DND-41 (cell line): ENCODE measurements around the gene WASF1.

Source experiments
- ATAC-seq: fragments of 200-7000 bp; cut with Tn5 transposase; 3 replicates; pipeline ENCODE4 v1.9.1; 2021; ENCODE audit warnings: low read depth; ENCODE audit not compliant: insufficient read depth
- DNase-seq: peaks from one replicate; pipeline ENCODE4 v3.0.0-alpha.2; 2020
- H2AFZ ChIP-seq: 2 replicates; pipeline ENCODE4 v1.6.0; 2012; ENCODE audit warnings: low read depth, low read length
- H3K27ac ChIP-seq: 2 replicates; pipeline ENCODE4 v1.5.1; 2012; ENCODE audit warnings: low read length, inconsistent platforms
- H3K27me3 ChIP-seq: fragments of 200-600 bp; sonication (generic); 2 replicates; pipeline ENCODE4 v1.6.0; 2012; ENCODE audit warnings: low read length, mild to moderate bottlenecking, inconsistent platforms; ENCODE audit not compliant: insufficient read depth, poor library complexity
- H3K36me3 ChIP-seq: 2 replicates; pipeline ENCODE4 v1.5.1; 2012; ENCODE audit warnings: low read length, inconsistent platforms; ENCODE audit not compliant: insufficient read depth
- H3K4me1 ChIP-seq: 2 replicates; pipeline ENCODE4 v1.5.1; 2012; ENCODE audit warnings: mild to moderate bottlenecking, low read length; ENCODE audit not compliant: insufficient read depth
- H3K4me2 ChIP-seq: 2 replicates; pipeline ENCODE4 v1.6.0; 2012; ENCODE audit warnings: mild to moderate bottlenecking, moderate library complexity, low read length, inconsistent platforms; ENCODE audit not compliant: insufficient read depth
- H3K4me3 ChIP-seq, 2 experiments: fragments of 200-600 bp in 1 of 2; shearing (Covaris generic) in 1 of 2; 2 replicates each; pipeline ENCODE4 v1.5.1; 2012 to 2016; ENCODE audit warnings: inconsistent platforms in 2 of 2, low read length in 2 of 2, mild to moderate bottlenecking in 2 of 2, low read depth in 1 of 2, moderate library complexity in 1 of 2
- H3K79me2 ChIP-seq: 2 replicates; pipeline ENCODE4 v1.6.0; 2012; ENCODE audit warnings: low read length, inconsistent platforms; ENCODE audit not compliant: insufficient read depth
- H3K9ac ChIP-seq: 2 replicates; pipeline ENCODE4 v1.6.0; 2012; ENCODE audit warnings: low read depth, mild to moderate bottlenecking, inconsistent platforms, low read length, moderate library complexity
- H3K9me3 ChIP-seq: 2 replicates; pipeline ENCODE4 v1.5.1; 2012; ENCODE audit warnings: low read length, moderate library complexity, mild to moderate bottlenecking, inconsistent platforms; ENCODE audit not compliant: insufficient read depth, severe bottlenecking
- H4K20me1 ChIP-seq: 2 replicates; pipeline ENCODE4 v1.6.0; 2012; ENCODE audit warnings: low read length; ENCODE audit not compliant: insufficient read depth
- EZH2 ChIP-seq: IDR thresholded peaks from 3 replicates; pipeline ENCODE4 v1.6.1; 2012; ENCODE audit warnings: borderline replicate concordance, low read depth, mild to moderate bottlenecking, moderate library complexity, low read length, inconsistent platforms; ENCODE audit not compliant: severe bottlenecking
- TF ChIP-seq, protein P1 (sequence below): IDR thresholded peaks from 2 replicates; pipeline ENCODE4 v1.5.1; 2012; ENCODE audit warnings: borderline replicate concordance, low read length, moderate library complexity, mild to moderate bottlenecking; ENCODE audit not compliant: poor library complexity, severe bottlenecking; ENCODE audit errors: extremely low read depth

The WASF1 gene

DNA sequence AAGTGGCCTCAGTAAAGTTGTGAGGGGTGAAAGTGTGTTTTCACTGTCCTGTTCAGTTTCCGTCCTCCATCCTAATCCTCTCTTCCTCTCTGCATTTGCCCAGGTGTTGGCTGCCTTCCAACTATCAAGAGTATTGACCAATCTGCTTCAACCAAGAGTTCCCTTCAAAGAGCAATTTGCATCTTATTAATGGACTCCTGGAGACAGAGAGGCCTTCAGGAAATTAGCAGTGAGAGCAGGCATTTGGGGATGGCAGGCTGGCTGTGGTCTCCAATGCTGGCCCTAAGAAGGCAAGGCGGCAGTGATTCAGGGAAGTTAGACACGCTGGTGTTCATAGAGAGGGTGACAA lies 124.1 kb downstream of the WASF1 start:
- Histone ChIP-seq H2AFZ (no peak overlapping the region), H3K9ac (no peak overlapping the region), H3K9me3 (no peaks in the 10 kb centered on the region), H3K27me3 (peaks cover 27% of the 10 kb centered on the region), H3K27ac (no peak overlapping the region), H3K4me3 (no peak overlapping the region), H3K79me2 (no peaks in the 10 kb centered on the region), H3K4me2 (no peak overlapping the region), H3K36me3 (no peaks in the 10 kb centered on the region), H4K20me1 (no peaks in the 10 kb centered on the region; the same call in 1 of the 2 replicates), H3K4me1 (no peaks in the 10 kb centered on the region)
- DNase-seq (no peak), ATAC-seq (no peak)
- TF ChIP-seq, protein P1, sequence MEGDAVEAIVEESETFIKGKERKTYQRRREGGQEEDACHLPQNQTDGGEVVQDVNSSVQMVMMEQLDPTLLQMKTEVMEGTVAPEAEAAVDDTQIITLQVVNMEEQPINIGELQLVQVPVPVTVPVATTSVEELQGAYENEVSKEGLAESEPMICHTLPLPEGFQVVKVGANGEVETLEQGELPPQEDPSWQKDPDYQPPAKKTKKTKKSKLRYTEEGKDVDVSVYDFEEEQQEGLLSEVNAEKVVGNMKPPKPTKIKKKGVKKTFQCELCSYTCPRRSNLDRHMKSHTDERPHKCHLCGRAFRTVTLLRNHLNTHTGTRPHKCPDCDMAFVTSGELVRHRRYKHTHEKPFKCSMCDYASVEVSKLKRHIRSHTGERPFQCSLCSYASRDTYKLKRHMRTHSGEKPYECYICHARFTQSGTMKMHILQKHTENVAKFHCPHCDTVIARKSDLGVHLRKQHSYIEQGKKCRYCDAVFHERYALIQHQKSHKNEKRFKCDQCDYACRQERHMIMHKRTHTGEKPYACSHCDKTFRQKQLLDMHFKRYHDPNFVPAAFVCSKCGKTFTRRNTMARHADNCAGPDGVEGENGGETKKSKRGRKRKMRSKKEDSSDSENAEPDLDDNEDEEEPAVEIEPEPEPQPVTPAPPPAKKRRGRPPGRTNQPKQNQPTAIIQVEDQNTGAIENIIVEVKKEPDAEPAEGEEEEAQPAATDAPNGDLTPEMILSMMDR, result no peak
- TF ChIP-seq EZH2, result no peak

GRCh38 chr6:110054664-110055386 lies 124.6 kb downstream of the WASF1 start:
- Histone ChIP-seq H3K27me3 (peaks cover 26% of the 10 kb centered on the region), H3K4me3 (no peak overlapping the region), H4K20me1 (no peaks in the 10 kb centered on the region; the same call in 1 of the 2 replicates), H3K4me1 (no peaks in the 10 kb centered on the region), H3K27ac (no peak overlapping the region), H3K9ac (no peak overlapping the region), H3K79me2 (no peaks in the 10 kb centered on the region), H3K9me3 (no peaks in the 10 kb centered on the region), H3K4me2 (no peak overlapping the region), H2AFZ (no peak overlapping the region), H3K36me3 (no peaks in the 10 kb centered on the region)
- no peak for DNase-seq
- TF ChIP-seq EZH2, result no peak
- TF ChIP-seq, protein P1, result no peak
- no peak for ATAC-seq

DNA sequence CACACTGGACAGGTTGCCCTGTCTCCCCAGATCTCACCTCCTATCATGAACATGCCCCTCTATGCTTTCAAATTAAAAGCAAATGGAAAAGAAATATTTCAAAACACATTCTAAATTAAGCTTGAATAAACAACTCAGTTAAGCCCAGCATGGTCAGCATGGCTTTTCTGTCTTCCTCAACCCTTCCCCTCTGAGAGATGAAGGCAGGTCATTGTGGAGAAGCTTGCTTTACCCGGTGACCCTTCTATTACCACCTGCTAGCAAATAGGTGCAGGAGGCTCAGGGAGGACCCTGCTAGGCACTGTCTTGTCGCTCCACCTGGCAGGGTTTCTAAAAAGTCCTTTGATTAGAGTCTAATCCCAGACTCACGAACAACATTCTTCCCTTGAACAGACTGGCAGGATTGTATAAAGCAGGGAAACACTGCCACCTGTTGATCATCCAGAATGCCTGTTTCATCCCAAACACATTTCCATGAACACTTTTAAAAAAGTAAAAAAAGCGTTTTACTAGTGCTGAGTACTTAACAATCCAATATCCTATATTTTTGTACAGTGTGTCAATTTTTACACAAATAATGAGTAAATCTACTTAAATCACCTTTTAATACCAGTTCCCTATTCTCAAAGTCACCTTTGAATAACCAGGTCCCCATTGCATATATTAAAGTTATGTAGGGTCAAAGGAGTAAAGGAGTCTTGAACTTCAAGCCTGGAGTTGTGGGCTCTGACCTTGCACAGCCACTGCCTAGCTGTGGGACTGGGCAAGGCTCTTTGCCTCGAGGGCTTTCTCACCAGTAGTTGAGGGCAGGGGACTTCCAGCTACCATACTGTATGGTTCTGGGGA lies 125.9 kb downstream of the WASF1 start:
- Histone ChIP-seq H3K27me3 (peaks cover 21% of the 10 kb centered on the region), H3K36me3 (no peaks in the 10 kb centered on the region), H3K4me2 (no peak overlapping the region), H3K9ac (no peak overlapping the region), H3K9me3 (no peaks in the 10 kb centered on the region), H3K79me2 (no peaks in the 10 kb centered on the region), H3K4me3 (no peak overlapping the region), H3K4me1 (no peaks in the 10 kb centered on the region), H2AFZ (no peak overlapping the region), H3K27ac (no peak overlapping the region), H4K20me1 (no peaks in the 10 kb centered on the region; the same call in 1 of the 2 replicates)
- ATAC-seq (peak; percentile 77), DNase-seq (peak; percentile 23)
- TF ChIP-seq, protein P1, result peak; percentile 78
- TF ChIP-seq EZH2, result no peak
